GM18507 (cell line): ENCODE results near the gene DEFB125.
"Not testable (repeated sequence)": the region's sequence is repeated elsewhere in the genome, so short reads cannot be mapped to it uniquely, and the experiment has no call there.

Experiments
- DNase-seq: peaks from one replicate; pipeline ENCODE4 v3.0.0; 2011; ENCODE audit warnings: low read depth; ENCODE audit not compliant: insufficient read length; ENCODE audit errors: extremely low spot score
- FAIRE-seq: peaks from 2 replicates; lab custom pipeline; 2011; peaks lifted over from hg19 to GRCh38; lab: Jason Lieb, UNC

Gene DEFB125, protein sequence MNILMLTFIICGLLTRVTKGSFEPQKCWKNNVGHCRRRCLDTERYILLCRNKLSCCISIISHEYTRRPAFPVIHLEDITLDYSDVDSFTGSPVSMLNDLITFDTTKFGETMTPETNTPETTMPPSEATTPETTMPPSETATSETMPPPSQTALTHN

DNA sequence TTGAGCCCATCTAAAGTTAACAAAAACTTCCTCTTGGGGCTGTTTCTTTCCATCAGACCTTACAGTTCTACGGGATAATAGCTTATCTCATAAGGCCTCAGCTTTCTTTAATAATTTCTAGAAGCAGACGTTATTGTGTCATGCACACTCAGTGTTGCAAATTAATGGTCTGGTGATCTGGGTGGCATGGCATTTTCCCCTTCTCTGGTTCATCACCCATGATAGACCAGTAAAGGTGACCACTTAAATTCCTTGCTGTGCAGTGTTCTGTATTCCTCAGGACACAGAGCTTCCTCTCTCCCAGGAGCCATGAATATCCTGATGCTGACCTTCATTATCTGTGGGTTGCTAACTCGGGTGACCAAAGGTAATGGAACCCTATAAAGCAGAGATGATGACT lies at the start of gene DEFB125:
Gene DEFB125, plus strand, starts transcription at position 272 of the 400 bp plus-strand sequence. Its CDS starts 38 bp downstream, at position 310.
- DNase-seq, result no peak
- no peak for FAIRE-seq

DNA sequence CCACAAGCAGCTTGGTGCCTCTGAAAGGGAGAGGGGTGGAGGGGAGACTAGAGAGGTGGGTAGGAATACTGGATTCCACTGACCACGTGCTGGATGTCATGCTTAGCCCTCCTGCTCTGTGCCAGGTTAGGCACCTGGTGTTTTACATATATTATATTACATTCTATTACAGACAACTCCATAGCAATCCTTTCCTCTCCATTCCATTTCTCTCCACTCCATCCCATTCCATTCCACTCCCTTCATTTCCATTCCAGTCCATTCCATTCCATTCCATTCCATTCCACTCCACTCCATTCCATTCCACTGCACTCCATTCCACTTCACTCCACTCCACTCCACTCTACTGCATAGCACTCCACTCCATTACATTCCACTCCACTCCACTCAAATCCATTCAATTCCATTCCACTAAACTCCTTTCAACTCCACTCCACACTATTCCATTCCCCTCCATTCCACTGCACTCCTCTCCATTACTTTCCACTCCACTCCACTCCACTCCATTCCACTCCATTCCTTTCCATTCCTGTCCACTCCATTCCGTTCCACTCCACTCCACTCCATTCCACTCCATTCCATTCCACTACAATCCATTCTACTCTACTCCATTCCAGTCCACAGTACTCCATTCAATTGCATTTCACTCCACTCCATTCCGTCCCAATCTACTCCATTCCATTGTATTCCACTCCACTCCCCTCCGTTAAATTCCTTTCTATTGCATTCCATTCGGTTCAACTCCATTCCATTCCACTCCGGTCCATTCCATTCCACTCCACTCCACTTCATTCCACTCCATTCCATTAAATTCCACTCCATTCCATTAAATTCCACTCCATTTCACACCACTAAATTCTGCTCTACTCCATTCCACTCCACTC lies 27.2 kb upstream of the DEFB125 start:
- no peak for FAIRE-seq
- DNase-seq, result no peak

DNA sequence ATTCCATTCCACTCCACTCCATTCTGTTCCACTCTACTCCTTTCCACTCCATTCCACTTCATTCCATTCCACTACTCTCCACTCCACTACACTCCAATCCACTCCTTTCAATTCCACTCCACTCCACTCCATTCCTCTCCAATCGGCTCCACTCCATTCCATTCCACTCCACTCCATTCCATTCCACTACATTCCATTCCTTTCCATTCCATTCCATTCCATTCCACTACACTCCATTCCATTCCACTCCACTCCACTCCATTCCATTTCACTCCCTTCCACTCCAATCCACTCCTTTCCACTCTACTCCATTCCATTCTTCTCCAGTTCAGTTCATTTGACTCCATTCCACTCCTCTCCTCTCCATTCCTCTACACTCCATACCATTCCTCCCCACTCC lies 26.2 kb upstream of the DEFB125 start:
- no peak for DNase-seq
- FAIRE-seq, result no peak

DNA sequence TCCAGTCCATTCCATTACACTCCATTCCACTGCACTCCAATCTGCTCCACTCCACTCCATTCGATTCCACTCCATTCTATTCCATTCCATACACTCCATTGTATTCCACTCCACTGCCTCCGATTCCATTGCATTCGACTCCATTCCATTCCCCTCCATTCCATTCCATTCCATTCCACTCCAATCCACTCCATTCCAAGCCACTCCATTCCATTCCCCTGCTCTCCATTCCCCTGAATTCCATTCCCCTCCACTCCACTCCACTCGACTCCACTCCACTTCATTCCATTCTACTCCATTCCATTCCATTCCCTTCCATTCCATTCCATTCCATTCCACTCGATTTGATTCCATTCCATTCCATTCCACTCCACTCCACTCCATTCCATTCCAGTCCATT lies 25.7 kb upstream of the DEFB125 start:
- DNase-seq (no peak), FAIRE-seq (no peak)

DNA sequence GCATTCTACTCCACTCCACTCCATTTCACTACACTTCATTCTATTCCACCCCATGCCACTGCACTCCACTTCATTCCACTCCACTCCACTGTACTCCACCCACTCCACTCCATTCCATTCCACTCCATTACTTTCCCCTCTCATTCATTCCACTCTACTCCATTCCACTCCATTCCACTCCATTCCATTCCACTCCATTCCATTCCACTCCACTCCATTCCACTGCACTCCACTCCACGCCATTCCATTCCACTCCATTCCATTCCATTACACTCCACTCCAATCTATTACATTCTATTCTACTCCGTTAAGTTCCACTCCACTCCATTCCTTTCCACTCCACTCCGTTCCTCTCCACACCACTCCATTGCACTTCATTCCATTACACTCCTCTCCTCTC lies 25.0 kb upstream of the DEFB125 start:
- DNase-seq (no peak), FAIRE-seq (no peak)

DNA sequence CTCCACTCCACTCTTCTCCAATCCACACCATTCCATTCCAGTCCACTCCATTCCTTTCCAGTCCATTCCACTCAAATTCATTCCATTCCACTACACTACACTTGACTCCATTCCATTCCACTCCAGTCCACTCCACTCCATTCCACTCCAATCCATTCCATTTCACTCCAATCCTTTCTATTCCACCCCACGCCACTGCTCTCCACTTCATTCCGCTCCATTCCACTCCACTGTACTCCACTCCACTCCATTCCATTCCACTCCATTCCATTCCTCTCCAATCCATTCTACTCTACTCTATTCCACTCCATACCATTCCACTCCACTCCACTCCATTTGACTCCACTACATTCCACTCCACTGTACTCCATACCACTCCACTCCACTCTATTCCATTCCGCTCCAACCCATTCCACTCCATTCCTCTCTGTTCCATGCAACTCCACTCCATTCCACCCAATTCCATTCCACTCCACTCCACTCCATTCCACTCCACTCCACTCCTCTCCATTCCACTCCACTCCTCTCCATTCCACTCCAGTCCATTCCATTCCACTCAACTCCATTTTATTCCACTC lies 23.4 kb upstream of the DEFB125 start:
- no peak for FAIRE-seq
- DNase-seq, result no peak

DNA sequence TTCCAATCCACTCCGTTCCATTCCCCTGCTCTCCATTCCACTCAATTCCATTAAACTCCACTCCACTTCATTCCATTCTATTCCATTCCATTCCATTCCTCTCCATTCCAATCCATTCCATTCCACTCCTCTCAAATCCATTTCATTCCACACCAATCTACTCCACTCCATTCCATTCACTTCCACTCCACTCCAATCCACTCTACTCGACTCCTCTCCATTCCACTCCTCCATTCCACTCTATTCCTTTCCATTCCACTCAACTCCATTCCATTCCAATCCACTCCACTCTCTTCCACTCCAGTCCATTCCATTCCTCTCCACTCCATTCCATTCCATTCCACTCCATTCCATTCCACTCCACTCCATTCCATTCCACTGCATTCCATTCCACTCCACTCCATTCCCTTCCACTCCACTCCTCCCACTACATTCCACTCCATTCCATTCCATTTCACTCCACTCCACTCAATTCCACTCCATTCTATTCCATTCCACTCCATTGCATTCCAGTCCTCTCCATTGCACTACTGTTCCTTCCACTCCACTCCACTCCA lies 22.6 kb upstream of the DEFB125 start:
- FAIRE-seq (no peak), DNase-seq (no peak)

DNA sequence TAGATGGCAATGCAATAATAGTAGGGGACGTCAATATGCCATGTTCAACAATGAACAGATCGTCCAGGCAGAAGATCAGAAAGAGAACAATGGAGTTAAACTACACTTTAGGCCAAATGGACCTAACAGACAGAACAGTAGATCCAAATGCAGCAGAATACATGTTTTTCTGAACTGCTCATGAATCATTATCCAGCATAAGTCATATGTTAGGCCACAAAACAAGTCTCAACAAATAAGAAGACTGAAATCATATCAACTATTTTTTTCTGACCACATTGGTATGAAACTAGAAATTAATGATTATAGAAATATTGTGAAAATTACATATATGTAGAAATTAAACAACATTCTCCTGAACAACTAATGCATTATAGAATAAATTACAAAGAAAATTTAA lies 10.2 kb upstream of the DEFB125 start:
- no peak for DNase-seq
- no peak for FAIRE-seq

DNA sequence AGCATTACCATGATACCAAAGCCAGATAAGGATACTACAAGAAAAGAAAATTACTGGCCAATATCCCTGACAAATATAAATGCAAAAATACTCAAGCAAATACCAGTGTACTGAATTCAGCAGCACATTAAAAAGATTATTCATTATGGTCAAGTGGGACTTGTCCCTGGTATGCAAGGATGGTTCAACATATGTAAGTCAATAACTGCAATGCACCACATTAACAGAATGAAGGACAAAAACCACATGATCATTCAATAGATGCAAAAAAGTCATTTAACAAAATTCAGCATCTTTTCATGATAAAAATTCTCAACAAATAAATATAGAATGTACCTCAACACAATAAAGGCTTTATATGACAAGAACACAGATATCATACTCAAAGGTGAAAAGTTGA lies 9.1 kb upstream of the DEFB125 start:
- DNase-seq (no peak), FAIRE-seq (no peak)

DNA sequence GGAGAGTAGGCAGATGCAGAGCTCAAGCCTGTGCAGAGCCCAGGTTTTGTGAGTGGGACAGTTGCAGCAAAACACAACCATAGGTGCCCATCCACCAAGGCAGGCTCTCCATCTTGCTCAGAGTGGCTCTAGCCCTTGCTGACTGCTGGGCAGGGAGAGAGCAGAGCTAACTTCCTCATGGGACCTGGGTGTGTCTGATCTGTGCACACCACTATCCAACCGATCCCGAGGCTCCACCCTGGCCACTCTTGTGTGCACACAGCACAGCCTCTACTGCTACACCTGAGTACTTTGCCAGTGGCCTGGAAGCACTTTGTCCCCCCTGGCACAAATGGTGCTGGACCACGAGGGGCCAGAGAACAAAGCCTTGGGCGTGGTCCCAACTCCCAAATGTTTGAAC lies 7.9 kb upstream of the DEFB125 start:
- DNase-seq, result no peak
- FAIRE-seq, result no peak

DNA sequence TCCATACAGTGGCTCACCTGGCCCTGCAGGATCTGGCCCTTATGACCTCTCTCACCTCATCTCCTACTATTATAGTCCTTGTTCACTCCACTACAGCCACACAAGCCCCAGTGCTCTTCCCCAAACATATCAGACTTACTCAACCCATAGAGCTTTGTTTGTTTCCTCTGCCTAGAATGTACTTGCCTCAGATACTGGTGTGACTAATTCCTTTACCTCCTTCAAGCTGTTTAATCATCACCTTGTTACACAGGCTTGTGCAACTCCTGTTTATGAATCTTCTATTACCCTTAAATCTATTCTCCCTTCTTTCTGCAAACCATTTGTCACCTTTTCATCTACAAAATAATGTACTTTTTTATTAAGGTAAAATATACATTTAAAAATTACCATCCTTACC lies 3.2 kb downstream of the DEFB125 start:
- FAIRE-seq (no peak), DNase-seq (no peak)

DNA sequence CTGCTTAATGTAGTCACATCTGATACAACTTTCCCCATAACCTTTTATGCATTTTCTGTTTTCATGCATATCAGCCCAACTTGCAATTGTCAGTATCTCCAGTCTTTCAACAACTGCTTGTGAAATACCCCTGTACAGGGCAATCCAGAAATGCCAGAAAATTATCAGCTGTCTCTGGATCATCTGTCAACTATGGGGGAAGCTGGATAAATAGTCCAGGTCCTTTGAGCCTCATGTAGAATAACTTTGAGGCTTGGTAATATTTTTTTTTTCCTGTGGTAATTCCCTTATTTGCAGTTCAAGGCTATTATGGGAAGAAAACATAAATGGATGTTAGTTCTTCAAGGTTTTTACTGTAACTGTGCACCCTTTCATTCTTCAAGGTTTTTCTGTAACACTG lies 6.2 kb downstream of the DEFB125 start:
- DNase-seq, result no peak
- FAIRE-seq, result no peak

DNA sequence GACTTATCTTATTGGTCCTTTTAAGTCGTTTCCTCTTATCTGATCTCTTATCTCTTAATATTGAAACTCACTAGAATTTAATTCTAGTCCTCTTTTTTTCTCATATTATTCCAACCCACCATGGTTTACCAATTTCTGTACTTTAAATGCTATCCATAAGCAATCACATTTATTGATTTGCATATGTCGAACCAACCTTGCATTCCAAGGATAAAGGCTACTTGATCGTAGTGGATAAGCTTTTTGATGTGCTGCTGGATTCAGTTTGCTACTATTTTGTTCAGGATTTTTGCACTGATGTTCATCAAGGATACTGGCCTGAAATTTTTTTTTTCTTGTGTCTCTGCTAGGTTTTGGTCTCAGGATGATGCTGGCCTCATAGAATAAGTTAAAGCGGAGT lies 7.7 kb downstream of the DEFB125 start:
- no peak for FAIRE-seq
- no peak for DNase-seq

DNA sequence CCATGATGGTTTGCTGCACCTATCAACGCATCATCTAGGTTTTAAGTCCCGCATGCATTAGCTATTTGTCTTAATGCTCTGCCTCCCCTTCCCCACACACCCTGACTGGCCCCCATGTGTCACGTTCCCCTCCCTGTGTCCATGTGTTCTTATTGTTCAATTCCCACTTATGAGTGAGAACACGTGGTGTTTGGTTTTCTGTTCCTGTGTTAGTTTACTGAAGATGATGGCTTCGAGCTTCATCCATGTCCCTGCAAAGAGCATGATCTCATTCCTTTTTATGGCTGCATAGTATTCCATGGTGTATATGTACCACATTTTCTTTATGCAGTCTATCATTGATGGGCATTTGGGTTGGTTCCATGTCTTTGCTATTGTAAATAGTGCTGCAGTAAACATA lies 10.2 kb downstream of the DEFB125 start:
- not testable (repeated sequence) for FAIRE-seq, DNase-seq

DNA sequence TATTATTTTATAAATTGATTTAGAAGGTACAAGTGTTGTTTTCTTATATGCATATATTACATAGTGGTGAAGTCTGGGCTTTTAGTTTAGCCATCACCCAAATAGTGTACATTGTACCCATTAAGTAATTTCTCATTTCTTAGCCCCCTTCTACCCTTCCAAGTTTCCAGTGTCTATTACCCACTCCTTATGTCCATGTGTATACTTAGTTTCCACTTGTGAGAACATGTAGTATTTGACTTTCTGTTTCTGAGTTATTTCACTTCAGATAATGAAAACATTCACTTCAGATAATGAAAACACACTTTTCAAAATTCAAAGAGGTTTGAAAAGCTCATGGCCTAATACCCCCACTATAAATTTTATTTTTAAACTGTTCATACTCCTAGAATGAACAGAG lies 14.5 kb downstream of the DEFB125 start:
- FAIRE-seq, result no peak
- DNase-seq, result no peak

DNA sequence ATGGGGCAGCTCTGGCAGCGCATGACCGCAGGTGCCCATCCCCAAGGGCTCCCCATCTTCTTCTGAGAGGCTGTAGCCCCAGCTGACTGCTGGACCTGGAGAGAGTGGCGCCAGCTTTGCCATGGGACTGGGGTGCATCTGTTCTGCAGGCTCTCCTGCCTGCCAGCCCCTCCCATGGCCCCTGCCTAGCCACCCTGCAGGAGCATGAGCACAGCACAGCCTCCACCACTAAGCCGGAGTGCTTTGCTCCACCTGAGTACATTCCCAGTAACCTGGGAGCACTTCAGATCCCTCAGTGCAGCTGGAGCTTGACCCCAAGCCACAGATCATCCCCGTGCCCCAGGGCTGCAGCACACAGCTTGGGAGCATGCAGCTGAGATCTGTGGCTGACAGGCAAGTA lies 16.0 kb downstream of the DEFB125 start:
- no peak for DNase-seq
- no peak for FAIRE-seq

DNA sequence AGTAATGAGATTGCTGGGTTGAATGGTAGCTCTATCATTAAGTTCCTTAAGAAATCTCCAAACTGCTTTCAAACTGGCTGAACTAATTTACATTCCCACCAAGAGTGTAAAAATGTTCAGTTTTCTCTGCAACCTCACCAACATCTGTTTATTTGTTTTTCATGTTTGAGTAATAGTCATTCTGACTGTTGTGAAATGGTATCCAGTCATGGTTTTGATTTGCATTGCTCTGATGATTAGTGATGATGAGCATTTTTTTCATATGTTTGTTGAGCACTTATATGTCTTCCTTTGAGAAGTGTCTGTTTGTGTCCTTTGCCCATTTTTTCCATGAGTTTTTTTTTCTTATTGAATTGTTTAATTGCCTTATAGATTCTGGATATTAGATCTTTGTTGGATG lies 24.9 kb downstream of the DEFB125 start:
- DNase-seq, result no peak
- FAIRE-seq, result no peak

DNA sequence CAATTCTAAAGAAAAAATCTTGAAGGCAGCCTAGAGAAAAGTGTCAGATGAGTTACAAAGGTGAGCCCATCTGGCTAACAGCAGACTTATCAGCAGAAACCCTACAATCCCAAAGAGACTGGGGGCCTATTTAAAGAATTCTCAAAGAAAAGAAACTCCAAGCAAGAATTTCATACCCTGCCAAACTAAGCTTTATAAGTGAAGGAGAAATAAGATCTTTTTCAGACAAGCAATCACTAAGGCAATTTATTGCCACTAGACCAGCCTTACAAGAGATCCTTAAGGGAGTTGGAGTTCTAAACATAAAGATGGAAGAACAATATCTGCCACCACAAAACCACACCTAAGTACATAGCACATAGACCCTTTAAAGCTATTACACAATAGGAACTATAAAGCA lies 30.0 kb downstream of the DEFB125 start:
- no peak for FAIRE-seq
- no peak for DNase-seq

DNA sequence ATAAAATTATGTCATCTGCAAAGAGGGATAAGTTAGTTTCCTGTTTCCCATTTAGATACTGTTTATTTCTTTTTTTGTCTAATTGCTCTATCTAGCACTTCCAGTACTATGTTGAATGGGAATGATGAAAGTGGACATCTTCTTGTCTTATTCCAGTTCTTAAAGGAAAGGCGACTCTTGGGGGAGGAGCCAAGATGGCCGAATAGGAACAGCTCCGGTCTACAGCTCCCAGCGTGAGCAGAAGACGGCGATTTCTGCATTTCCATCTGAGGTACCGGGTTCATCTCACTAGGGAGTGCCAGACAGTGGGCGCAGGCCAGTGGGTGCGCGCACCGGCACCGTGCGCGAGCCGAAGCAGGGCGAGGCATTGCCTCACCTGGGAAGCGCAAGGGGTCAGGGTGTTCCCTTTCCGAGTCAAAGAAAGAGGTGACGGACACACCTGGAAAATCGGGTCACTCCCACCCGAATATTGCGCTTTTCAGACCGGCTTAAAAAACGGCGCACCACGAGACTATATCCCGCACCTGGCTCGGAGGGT lies 42.4 kb downstream of the DEFB125 start:
- DNase-seq, FAIRE-seq: not testable (repeated sequence)
